Stimulated activated CD8-positive, alpha-beta memory T cell treated with anti-CD3 and anti-CD28 coated beads, Interleukin-12 subunit alpha, Interleukin-12 subunit beta, amount 100 ng/mL, for 24 hours (primary cell): ENCODE results near the gene TMEM61.

Experiments used
- DNase-seq: peaks from one replicate; pipeline ENCODE4 v3.0.0-alpha.2; 2020; ENCODE audit errors: extremely low read depth

TMEM61 gene

GRCh38 chr1:55038552-55038838, 58.1 kb downstream of the TMEM61 start:
- DNase-seq: no peak

- no peak for DNase-seq
Observed at GRCh38 chr1:55038974-55039341, 58.5 kb downstream of the TMEM61 start.

GRCh38 chr1:55039342-55040082, 59.1 kb downstream of the TMEM61 start, which contains the start of gene PCSK9:
Gene PCSK9 (plus strand): TSS chr1:55039548. CDS start chr1:55039838, 290 bp downstream.
- DNase-seq: no peak

- DNase-seq: no peak
Observed at GRCh38 chr1:55040083-55040932, 59.9 kb downstream of the TMEM61 start.

GRCh38 chr1:55040933-55041494, 60.6 kb downstream of the TMEM61 start:
- DNase-seq: no peak

GRCh38 chr1:55041613-55042012, 61.2 kb downstream of the TMEM61 start:
- DNase-seq: no peak
